Measurements from ENCODE around the gene HSF4.

HSF4 gene

DNA sequence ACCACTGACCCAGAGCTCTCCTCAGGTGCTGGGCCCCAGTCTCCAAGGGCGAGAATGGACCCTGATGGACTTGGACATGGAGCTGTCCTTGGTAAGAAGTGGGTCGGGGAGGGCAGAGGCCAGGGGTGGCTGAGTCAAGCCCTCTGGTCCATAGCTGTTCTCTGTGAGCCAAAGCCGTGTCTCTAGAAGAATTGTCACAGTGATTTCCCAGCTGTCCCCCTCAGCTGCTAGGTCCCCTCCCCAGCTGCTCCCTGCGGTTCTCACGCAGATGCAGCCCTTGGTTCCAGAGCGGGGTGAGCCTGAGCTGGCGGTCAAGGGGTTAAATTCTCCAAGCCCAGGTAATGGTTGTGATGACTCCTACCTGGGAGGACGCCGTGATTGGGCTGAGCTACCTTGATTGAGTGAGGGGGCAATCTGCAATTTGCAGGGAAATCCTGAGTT is 4.5 kb downstream of the HSF4 start:
- DNase-seq, result no peak

DNA sequence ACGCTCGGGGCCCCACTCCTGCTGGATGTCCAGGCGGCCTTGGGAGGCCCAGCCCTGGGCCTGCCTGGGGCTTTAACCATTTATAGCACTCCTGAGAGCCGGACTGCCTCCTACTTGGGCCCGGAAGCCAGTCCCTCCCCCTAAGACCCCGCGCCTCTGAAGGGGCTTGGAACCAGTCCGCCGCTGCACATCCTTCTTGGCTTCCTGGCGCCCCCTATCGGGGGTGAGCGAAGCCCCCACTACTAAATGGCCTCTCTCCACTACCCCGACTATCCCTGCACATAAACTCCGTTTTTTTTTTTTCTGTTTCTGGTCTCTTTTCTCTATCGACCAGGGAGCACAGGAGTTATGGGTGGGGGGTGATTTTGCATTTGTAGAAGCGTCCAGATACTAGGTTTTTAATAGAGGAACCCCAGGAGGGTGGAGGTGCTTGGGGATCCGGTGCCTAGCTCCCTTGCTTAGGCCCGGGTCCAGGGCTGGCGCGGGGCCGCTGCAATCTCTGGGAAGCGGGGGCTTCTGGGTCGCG is 5.2 kb downstream of the HSF4 start:
- peak in 4 of 6 experiments; percentile 5 to 23 (median 20) for DNase-seq

DNA sequence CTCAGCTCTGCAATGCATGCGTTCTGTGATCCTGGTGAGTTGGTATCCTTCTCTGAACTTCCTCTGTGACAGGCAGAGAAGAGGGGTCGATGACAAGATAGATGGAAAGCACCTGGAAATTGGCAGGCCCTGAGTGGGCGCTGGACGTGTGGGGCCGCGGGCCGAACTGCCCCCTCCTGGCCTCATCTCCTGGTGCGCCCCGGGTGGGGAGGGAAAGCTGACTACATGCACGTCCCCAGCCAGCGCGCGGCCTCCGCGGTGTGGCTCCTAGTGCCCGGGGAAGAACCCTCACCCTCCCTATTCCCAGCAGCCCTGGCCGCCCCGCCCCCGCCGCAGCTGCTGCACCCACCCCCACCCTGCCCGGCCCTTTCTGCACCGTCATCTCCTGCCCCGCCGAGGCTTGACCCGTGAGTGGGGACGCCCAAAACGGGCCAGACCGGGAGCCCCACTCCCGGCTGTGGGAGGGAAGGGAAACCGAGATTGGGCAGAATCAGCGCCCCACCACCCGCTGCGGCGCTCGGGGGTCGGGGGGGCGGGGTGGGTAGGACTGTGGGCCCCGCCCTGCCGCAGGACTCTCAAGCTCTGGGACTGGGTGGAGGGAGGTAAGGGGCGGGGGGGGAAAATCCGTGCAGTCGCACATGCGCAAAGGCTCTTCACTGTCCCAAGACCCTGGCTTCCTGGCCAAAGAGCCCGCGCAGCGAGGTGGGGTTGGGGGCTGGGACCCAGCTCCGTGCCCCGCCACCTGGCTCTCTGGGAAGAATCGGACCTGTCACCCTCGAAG is 5.8 kb downstream of the HSF4 start, which contains the start of gene NOL3:
Gene NOL3 (plus strand): TSS at position 371 of the 781 bp plus-strand sequence.
- no peak for DNase-seq

DNA sequence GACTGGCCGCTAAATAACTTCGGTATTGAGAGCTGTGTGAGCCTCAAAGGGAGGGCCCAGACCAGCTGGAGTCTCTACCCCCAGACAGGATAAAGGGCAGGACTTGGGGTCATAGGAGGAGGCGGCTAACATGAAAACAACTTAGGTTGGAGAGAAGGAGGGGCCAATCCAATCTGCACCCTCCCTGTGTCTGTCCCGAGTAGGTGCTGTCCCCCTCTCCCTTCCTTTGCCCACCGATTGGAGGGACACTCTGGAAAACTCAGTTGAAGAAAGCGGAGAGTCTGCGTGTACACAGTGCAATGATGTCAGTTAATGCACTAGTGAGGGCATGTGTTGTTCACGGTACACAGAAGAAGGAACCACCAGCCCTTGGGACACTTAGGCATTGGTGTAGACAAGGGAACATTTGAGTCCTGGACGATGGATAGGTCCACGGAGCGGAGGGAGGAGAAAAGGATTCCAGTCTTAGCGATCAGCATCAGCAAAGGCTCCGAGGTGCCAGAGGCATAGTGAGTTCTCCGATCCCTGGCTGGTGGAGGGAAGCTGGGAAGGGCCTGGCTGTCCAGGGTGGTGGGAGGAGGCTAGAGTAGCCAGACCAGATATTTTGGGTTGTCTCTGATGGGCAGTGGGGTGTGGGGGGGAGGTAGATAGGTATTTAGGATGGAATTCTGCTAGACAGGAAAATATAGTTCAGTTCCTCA is 6.6 kb downstream of the HSF4 start:
- DNase-seq, result no peak

DNA sequence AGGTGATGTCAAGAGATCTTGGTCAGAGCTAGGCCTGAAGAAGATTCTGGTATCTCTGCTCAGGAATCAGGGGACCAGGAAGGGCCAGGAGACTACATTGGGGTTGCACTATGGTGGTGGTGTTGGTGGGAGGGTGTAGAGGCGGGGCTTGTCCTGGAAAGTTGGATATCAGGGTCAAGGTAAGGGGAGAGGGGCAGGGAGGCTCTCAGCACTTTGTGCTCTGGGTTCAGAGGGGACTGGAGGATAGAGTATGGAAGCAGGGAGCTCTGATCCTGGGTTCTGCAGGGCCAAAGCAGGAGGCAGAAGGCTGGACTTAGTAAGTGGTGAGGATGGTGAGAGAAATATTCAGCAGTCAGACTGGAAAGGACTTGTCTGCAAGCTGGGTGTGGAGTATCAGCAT is 8.8 kb downstream of the HSF4 start:
- DNase-seq, result no peak

DNA sequence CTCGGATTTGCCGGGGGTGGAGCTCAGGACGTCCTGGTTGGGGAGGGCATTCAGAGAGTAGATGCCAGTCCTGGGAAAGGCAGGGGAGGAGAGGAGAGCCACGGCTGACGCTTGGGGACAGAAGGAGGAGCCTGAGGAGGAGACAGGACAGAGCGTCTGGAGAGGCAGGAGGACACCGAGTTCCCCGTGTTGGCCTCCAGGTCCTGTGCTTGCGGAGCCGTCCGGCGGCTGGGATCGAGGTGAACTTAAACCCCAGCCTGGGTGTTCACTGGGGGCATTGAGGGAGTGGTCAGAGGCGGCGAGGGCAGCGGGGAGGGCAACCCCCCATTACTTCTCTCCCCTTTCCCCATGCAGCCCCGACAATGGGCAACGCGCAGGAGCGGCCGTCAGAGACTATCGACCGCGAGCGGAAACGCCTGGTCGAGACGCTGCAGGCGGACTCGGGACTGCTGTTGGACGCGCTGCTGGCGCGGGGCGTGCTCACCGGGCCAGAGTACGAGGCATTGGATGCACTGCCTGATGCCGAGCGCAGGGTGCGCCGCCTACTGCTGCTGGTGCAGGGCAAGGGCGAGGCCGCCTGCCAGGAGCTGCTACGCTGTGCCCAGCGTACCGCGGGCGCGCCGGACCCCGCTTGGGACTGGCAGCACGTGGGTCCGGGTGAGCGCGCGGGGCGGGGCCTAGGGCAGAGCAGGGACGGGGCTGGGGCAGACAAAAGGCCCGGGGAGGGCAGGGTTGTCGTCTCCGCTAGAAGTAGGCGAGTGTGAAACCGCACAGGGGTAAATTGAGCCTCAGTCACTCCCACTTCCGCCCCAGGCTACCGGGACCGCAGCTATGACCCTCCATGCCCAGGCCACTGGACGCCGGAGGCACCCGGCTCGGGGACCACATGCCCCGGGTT is 9.5 kb downstream of the HSF4 start:
- peak; percentile 25 to 44 (median 34) for DNase-seq

DNA sequence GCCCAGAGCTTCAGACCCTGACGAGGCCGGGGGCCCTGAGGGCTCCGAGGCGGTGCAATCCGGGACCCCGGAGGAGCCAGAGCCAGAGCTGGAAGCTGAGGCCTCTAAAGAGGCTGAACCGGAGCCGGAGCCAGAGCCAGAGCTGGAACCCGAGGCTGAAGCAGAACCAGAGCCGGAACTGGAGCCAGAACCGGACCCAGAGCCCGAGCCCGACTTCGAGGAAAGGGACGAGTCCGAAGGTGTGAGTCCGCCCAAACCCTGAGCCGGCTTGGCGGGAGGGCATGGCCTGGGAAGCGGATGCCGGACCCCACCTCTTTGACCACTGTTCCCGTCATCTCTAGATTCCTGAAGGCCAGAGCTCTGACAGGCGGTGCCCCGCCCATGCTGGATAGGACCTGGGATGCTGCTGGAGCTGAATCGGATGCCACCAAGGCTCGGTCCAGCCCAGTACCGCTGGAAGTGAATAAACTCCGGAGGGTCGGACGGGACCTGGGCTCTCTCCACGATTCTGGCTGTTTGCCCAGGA is 10.2 kb downstream of the HSF4 start:
- DNase-seq, result no peak

DNA sequence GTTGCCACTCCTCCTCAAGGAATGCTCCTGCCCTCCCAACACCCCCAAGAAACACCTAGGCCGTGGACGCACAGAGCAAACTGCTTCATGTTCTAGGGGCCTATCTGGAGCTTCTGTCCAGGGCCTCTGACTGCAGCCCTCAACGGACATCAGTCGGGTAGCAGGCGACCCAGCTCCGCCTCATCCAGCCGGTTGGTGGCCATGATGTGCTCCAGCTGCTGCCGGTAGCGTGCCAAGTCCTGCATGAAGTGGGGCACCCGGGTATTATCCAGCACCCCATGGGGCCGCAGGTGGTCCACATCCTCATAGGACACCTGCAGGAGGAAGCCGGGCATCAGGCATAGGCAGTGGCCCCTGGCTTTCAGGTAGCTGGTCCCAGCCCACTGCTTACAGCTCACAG is 12.1 kb downstream of the HSF4 start:
- DNase-seq, result no peak

DNA sequence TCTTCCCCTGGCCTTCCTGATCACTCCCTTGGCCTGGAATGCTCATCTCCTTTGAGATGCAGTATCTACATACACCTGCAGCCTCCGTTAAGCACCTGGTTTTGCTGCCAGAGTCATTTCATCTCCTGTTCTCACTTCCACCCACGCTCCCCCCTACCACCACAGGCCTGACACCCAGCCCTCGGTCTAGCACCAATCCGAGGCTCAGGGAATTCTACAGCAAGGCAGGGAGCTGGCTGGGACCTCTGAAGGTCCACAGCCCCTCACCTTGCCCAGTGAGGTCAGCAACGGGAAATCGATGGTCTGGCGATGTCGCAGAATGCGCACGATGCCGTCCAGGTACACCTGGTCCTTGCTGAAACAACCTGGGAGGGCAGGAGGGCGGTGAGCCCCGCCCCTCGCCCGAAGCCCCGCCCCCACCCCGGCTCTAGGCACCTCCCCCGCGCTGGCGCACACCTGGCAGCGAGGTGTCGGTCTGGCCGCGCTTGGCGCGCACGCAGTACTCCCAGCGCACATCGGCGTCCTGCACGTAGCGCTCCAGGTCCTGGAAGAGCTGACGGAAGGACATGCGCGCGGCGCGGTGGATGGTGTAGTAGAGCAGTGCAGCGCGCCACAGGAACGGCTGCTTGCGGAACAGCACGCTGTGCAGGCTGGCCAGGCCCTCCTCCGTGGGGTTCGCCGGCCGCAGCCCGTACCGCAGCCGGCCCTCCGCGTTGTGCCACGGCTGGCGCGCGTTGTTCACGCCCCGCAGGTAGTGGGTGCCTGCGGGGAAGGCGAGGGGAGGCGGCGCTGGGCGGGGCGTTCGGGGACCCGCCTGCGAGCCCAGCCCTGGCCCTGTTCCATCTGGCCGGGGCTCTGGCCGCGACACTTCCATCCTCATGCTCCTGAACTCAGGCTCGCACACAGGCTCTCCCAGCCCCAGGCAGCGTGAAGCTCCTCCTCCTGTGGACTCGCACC is 13.5 kb downstream of the HSF4 start:
- DNase-seq, result peak in 5 of 6 experiments; percentile 45 to 54 (median 50)

DNA sequence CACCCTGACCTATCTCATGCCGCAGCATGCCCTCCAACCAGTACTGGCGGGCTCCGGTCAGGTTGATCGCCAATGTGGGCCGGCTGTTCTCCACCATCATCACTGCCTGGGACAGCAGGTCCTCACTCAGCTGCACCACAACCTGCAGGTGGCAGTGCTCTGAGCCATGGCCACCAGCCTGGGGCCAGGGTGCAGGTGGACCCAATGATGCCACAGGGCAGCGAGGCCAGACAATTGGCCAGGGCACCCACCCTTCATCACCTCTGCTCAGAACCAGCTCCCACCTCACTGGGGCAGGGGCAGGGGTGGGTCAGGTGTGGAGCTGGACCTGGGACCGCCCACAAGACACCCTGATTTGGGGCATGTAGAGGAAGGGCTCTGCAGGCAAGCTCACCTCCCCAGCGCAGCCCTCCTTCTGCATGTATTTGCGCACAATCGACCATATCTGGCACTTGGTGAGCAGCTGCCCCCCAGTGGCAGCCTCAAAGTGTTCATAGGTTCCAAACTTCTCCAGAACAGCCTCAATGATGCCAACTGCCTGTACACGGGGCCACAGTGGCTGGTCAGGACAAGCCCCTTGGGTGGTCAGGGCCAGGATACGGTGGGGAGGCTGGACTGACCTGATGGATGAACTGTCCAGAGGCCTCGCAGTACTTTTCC is 15.0 kb downstream of the HSF4 start:
- no peak for DNase-seq

DNA sequence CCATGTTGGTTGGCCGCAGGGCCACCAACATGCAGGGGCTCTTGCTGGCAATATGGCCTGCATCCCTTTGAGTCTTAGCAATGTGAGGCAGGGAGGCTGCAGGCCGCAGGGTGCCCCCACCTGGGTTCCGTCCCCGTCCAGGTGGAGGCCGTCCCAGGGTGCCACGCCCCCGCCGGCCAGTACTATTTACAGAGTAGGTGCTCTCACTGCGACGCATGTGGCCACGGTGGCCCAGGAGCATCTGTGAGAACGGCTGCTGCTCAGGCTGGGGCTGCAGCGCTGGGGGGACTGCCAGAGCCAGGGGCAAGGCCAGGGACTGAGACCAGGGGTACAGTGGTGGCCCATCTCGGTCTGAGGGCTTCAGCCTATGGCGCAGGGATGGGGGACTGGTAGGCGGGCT is 15.6 kb downstream of the HSF4 start:
- no peak for DNase-seq

DNA sequence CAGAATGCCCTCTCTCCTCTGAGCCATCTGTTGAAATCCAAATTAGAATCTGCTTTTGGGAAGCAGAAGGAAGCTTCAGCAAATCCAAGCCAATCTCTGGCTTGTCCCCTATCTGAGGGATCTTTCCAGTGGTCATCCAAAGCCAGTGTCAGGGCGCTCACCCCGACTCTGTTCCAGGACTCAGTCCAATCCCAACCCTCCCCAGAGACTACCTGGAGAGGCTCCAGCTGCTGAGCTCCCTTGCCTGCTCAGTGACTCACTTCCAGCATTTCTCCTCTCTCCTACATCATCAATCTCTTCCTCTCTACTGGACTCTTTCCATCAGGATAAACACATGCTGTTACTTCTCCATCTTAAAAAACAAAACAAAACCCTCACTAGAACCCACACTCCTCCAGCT is 16.8 kb downstream of the HSF4 start:
- DNase-seq, result no peak

DNA sequence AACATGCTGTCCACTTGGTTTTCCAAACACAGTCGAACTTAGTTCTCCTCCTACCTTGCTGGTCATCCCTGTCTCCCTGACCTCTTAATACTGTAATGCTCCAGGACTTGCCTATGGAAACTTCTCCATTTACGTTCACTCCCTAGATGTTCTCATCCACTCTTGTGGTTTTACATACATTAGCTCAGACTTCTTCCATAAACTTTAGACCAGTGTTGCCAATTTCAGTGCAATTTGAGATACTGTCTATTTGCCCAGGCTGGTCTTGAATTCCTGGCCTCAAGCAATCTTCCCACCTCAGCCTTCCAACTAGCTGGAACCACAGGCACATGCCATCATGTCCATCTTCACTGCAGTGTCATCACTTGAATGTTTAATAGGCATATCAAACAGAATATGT is 17.7 kb downstream of the HSF4 start:
- DNase-seq, result no peak

DNA sequence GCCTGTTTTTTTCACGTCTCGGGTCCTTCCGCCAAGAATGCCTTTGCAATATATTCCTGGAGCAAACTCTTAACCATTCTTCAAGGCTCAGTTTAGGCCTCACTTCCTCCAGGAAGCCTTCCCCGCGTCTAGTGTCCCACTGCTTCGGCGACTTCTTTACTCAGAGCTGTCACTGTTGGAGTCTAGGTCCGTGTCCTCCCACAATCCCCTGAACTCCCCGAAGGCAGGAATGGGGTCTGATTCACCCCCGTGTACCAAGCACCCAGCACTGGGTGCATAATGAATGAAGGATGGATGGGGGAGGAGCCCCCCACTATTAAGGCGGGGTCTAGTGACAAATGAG is 18.7 kb downstream of the HSF4 start:
- DNase-seq, result no peak

DNA sequence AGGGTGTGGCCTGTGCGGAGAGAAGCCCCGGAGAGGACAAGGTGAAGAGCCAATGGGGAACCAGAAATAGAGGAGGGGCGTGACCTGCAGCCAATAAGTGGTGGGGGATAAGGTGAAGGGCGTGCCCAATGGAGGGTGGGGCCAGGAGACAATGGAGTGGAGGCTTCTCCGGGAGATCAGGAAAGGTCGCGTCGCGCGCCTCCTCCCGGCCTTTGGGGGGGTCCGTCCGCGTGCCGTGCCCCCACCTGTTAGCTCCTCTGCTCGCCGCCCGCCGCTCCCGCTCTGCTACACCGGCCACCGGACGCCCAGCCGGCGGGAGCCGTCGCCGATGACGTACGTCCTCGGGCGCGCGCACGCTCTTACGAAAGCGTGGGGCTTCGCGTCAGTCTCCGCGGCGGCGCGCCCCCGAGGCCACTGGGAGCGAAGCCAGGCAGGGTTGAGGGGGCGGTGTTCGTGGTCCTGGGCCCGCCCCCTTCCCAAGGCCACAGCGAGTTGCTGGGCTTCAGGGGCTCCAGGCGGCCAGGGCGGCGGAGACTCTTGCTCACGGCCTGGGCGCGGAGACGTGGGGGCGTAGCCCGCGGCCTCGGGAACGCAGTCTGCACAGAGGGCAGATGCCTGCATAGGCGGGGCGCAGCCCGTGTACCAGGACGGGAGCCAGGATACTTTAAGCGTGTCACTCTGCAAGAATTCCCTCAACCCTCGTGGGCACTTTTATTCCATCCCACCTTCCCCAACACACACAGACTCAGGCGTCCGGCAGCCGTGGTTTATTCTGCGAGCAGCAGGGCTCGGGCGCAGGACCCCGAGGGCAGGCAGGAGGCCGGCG is 19.3 kb downstream of the HSF4 start, which contains the start of gene MATCAP1:
Gene MATCAP1 (minus strand): TSS at position 337 of the 826 bp plus-strand sequence. CDS start 3,353 bp downstream, outside the sequence.
- DNase-seq, result peak; percentile 89 to 99 (median 95)

DNA sequence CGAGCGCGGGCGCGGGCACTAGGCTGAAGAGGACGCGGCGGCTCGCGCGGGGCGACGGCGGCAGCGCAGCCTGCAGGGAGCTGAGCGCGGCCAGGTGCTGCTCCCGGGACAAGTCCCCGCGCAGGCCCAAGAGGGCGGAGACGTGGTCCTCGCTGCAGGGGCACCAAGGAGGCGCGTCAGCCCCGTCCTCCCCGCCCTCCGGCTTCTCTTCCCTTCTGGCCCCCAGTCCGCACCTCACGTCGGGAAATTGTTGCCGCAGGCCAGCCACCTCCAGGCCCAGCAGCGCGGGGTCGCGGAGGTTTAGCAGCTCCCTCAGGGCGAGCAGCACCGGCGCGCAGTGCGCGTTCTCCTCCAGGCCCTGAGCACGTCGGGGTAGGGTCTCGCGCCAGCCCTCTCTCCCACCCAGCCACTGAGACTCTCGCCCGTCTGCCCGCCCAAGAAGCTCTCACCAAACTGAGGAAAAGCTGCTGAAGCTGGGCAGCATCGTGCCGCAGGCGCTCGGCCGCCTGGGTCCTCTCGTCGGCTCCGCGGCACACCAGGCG is 20.0 kb downstream of the HSF4 start:
- DNase-seq, result peak in 2 of 6 experiments; percentile 42 to 49

DNA sequence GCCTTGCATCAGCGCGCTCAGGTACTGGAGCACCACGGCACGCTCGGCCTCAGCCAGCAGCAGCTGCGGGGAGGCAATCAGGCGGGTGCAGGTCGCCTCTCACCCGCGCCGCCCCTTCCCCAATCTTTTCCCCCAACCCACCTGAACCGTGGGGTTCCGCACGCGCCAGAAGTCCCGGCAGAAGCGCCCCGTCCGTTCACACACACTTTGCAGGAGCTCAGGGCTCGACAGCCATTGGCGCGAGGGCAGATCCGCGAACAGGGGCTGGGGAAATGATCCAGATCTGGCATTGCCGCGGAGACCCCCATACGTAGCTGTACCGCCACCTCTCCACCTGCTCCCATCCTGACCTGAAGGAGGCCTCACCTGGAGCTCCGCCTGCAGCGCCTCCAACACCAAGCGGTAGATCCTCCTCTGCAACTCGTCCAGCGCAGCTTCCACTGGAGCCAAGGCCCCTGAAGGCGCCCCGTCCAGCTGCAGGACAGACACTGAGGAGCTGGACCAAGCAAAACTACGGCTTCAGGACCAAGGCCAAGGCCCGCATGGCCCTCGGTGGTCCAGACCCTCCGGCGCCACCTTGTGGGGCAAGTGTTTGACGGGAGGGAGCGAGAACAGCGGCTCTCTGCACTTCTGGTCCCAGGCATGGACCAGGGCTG is 20.6 kb downstream of the HSF4 start:
- peak; percentile 48 to 80 (median 69) for DNase-seq

DNA sequence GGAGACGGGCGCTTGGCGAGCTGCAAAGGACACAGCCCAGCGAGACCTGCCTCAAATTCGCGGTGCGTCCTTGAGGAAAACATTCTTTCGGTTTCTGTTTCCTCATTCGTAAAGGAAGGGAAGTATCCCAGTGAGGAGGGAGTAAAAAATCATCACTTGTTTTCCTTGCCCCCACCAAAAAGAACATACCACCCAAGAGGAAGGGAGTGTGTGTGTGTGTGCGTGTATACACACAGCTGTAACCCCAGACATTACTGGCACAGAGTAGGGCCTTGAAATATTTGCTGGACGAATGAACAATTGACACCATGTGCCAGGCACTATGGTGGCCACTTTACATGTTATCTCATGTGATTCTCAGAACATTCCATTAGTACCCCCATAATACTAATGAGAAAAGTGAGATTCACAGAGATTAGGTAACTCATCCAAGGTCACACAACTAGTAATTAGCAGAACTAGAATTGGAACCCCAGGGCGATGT is 21.1 kb downstream of the HSF4 start:
- DNase-seq, result no peak

DNA sequence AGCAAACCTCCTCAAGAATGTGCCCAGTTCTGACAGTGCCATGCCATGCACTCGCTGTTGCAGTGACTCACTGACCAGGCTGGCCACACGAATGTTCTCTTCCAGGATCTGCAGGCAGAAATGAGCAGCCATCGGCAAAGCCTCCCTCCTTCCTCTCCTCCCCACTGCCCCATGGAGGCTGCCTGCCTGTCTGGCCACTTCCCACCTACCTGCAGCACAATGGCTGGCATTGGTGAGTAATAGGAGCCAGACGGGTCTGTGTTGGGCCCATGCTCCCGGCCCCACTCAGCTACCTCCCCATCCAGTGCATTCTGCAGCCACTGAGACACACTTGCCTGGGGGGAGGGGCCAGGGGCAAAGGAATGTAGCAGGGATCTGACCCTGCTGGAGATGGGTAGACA is 22.0 kb downstream of the HSF4 start:
- no peak for DNase-seq

Data from stimulated activated naive CD4-positive, alpha-beta T cell (primary cell).